GM21737 (cell line): ENCODE results near the gene TRIM38.
"Not testable (repeated sequence)": the region's sequence is repeated elsewhere in the genome, so short reads cannot be mapped to it uniquely, and the experiment has no call there.

Experiments
- ATAC-seq: cut with Tn5 transposase; IDR thresholded peaks from one replicate; pipeline ENCODE4 v1.9.1; 2021; ENCODE audit warnings: mild to moderate bottlenecking, moderate library complexity; ENCODE audit not compliant: unreplicated experiment

Gene TRIM38

DNA sequence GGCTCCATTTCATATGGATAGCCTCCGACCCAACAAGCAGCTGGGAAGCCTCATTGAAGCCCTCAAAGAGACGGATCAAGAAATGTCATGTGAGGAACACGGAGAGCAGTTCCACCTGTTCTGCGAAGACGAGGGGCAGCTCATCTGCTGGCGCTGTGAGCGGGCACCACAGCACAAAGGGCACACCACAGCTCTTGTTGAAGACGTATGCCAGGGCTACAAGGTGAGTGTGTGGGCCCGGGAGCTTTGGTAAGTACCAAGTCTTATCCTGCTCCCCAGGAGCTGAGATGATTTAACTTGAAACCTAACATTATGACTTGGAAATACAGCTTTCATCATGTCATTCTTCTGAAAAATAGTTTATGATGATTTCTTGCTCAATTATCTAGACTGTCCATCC lies 4.1 kb downstream of the TRIM38 start:
- no peak for ATAC-seq

DNA sequence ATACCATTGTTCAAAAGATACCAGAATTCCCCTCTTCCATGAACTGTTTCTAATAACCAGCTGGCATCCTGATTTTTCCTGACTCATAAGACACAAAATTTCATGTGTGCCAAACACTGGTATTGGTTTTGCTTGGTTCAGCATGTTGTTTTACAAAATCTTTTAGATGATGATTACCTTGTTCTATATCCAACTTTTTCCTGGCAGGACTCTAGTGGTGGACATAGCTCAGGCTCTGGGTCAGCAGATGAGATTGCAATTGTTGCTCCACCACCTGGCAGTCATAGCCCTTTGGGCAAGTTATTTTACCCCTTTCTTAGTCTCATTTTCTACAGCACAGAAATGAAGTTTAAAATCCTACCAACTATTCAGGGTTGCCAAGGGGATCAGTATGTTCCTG lies 6.2 kb downstream of the TRIM38 start:
- no peak for ATAC-seq

DNA sequence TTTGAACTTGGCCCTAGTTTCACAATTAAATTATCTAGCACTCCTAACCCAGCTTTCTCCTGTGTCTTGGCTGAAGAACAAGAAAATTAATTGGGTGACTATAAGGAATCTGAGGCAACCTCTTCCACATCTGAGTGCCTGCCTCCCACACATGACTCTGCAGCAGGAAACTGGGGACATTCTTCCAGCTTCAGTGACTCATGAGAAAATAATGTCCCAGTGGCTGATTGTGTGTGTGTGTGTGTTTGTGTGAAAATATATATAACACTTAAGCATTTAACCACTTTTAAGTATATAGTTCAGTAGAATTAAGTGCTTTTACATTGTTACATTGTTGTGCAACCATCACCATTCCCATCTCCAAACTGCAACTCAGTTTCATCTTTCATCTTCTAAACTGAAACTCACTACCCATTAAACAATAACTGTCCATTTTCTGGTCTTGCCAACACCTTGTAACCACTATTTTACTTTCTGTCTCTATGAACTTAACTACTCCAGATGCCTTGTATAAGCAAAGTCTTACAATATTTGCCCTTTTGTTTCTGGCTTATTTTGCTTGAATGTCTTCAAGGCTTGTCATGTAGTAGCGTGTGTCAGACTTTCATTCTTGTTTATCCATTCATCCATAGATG lies 8.7 kb downstream of the TRIM38 start:
- no peak for ATAC-seq

DNA sequence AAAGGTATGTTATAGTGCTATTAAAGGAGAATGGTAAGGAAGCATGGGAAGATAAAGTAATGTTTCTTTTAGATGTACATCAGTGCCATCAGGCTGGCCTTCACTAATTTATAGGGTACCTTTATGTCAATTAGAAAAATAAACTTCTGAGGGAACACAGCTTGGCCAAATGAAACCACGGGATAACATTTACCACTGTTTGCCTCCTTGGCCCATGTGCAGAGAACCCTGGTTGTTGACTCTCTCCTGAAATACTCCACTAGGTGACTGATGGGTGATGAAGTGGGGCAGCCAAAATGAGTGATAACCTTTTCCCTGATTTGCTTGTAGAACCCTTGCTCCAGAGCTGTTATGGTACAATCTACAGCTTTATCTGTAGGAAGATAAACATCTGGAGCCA lies 9.5 kb downstream of the TRIM38 start:
- no peak for ATAC-seq

DNA sequence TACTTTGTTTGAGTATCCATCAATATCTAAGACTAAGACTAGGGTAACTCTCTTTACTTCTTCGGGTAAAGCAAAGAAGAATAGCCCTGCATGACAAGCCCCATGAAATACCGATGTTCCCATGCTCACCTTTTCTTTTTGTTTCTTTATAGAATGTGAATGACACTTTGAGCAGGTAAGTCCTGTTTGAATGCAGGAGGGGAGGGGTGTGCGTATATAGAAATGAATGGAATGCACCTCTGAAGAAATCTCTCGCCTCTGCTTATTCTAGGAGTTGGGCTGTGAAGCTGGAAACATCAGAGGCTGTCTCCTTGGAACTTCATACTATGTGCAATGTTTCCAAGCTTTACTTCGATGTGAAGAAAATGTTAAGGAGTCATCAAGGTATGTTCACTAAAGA lies 10.3 kb downstream of the TRIM38 start:
- no peak for ATAC-seq

DNA sequence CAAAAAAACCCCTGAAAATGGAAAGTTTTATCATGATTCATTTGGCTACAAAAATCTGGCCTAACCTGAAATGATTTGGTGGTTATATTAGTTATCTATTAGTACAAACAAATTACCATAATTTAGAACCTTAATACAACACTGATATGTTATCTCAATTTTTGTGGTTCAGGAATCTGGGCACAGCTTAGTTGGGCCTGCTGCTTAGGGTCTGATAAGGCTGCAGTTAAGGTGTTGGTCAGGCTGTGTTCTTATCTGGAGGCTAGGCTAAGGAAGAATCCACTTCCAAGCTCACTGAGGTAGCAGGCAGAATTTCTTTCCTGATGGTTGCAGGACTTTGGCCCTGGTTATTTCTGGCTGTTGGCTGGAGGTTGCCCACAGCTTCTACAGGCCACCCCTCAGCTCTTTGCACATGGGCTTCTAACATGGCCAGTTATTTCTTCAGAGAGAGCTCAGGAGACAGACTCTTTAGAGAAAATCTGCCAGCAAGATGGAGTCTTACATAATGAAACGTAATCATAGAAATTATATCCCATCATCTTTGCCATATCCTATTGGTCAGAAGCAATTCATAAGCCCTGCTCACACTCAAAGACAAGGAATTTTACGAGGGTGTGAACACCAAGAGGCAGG lies 11.4 kb downstream of the TRIM38 start:
- ATAC-seq = no peak

DNA sequence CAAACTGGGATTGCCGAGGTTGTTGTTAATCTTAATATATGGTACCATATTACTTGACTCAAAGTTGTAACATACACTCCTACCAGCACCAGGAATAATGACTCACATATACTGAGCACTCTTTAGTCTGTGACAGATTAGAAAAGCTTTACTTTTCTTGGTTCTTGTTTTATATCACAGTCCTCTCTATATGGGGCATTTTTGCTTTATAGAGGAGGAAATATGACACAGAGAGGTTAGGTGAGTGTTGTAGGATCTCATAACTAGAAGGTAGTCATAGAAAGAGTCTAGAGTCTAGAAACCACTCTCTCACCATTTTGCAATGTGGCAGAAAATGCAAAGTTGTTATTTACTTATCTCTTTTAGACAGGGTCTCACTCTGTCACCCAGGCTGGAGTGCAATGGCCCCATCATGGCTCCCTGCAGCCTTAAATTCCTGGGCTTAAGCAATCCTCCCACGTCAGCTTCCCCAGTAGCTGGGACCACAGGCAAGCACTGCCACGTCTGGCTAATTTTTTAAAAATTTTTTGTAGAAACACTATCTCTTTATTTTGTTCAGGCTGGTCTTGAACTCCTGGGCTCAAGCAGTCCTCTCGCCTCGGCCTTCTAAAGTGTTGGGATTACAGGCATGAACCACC lies 13.4 kb downstream of the TRIM38 start:
- ATAC-seq = no peak

DNA sequence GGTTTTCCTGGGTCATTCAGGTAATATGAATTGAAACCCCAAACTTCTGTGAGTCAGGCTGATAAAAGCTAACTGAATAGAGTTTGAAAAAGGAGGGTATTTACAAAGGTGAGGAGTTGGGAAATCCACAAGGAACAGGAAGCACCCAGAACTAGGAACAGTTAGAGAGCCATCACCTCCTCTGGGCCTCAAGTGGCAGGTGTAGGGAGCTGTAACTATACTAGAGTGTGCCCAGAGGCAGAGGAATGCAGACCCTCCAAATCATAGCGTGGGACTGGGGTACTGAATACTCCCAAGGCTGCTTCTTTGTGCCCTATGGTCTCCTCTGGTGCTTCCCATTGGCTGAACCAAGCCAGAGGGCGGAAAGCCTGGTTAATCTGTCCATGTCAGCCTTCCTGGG lies 18.3 kb downstream of the TRIM38 start:
- ATAC-seq = no peak

DNA sequence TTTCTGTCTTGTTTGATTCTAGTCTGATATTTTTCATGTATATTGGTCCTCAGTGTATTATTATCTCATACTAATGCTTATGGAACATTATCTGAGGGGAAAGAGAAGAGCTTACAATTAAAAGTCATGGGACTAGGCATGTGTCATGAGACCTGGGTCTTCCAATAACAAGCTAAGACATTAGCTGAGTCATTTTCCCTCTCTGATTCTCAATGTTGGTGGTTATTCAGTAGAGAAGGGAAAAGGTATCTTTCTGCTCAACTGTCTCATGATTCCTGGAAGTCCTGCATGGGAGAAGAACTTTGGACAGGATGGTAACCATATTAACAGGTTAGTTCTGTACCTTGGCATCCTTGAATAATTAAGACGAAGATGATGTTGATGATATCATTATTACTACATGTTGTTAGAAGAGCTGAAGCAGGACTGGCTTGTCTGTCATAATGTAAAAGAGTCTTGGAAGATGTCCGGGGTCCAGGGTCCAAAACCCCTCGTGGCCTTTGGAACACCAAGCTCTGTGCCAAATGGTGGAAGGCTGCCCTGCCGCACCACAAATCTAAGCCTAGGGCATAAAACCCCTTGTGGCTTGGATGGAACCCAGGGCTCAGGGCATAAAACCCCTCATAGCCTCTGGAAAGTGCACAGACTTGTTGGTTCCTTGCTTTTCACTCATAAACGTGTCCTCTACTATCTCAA lies 19.1 kb downstream of the TRIM38 start:
- ATAC-seq = no peak

DNA sequence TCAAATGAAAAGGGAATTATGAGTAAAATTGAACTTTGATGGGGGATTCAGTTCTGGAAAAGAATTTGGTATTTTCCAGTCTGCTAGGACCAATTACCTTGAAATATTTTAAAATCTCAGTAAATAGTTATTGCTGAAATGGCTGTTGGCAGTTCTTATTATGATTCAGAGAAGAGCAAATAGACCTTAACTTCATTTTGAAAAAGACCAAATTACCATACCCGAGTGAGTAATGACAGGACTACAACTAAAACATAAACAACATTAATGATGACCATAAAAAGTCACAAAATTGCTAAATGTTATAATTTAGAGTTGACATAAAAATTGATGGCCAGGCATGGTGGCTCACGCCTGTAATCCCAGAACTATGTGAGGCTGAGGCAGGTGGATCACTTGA lies 21.7 kb downstream of the TRIM38 start:
- no peak for ATAC-seq

DNA sequence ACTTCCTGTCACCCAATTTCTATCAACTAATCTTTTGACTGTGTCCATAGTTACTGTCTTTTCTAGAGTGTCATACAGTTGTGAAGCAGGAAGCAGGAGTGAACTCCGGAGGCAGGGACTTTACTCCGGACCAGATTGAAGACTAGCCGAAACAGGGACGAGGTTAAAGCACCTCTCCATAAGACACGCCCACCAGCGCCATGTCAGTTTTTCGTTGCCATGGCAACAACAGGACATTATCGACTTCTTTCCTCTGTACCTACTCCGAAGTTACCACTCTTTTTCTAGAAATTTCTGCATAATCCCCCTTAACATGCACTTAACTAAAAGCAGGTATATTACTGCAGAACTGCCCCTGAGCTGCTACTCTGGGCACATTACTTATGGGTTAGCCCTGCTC lies 25.2 kb downstream of the TRIM38 start:
- no peak for ATAC-seq

DNA sequence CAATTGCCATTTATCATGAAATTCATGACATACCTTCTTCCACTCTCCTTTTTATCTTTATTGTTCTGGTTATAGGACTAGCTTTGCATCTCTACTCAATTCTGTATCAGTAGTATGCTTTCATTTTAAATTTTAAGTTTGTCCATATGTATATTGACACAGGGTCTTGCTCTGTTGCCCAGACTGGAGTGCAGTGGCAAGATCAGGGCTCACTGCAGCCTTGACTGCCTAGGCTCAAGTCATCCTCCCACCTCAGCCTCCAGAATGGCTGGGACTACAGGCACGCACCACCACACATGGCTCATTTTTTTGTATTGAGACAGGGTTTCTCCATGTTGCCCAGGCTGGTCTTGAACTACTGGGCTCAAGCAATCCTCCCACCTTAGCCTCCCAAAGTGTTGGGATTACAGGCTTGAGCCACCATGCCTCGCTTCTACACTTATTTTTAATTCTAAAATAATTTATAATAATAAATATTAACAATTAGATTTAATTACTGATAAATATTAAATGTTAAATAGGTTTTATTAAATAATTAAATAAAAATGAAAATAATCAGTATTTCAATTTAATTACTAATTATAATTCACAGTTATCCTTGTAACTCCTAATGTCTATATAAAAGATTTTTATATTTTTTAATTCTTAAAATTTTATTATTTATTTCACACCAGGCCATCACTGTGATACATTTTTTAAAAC lies 27.7 kb downstream of the TRIM38 start:
- ATAC-seq = no peak

DNA sequence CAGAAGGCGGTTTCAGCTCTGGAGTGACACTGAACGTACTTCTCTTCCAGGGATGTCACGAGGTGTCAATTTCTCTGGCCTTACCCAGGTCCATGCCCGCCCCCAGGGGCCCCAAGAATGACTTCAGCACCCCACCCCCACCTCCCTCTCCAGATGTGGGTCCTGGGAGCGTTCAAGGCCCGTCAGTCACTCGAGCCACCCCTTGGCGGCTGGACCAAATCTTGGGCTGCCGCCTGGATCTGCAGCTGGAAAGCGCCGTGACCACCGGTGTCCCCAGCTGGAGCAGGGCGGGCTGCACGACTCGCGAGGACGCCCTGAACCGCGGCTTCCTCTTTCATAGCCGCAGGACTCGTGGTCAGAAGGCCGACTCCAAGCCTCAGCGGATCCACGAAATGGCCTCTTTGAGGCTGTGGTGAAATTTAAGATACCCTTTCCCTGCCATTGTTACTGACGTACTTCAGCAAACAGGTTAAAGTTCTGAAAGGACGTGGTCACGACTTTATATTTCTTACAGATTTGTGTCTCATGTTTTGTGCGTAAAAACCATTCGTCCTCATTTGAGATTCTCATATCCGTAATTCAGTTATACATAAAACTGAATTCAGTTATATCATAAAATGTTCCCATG lies 29.3 kb downstream of the TRIM38 start:
- peak; percentile 41 for ATAC-seq

DNA sequence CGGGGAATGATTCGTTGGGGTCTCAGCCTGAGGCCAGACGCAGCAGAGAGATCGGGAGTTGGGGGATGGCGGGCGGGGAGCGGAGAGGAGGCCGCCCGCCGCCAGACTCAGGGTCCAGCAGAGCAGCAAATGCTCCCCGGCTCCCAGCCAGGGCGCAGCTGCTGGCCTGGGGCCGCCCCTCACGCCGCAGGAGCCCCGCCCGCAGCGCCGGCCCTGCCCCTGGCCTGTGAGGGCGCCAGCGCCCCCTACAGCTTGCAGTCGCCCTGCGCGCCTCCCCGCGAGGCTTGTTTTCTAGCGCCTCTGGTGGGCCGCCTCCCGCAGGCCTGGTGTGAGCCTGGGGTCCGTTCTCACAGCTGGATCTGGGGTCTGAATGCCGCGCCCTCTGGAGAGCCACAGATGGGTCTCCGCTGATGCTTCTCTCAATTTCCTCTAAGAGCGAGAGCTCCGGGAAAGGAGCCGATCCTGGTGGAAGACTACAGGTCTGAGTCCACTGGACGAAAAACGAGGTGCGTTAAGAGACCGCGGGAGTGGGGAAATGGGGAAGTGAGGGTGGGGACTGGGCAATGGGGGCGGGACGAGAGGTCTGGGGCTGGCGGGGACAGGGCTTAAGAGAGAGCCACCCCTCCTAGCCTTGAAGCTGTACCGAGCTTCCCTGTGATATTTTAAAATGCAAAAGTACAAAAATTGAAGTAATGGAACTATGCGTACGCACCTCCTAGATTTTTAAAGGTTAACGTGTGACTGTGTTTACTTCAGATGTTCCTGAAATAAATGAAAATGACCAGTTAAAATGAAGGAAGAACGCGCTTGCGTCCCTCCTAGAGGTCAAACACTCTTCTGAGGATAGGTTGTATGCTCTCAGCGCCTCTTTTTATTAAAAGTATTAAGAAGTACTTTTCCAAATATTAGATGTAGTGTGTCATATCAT lies 30.1 kb downstream of the TRIM38 start:
- peak; percentile 92 for ATAC-seq

DNA sequence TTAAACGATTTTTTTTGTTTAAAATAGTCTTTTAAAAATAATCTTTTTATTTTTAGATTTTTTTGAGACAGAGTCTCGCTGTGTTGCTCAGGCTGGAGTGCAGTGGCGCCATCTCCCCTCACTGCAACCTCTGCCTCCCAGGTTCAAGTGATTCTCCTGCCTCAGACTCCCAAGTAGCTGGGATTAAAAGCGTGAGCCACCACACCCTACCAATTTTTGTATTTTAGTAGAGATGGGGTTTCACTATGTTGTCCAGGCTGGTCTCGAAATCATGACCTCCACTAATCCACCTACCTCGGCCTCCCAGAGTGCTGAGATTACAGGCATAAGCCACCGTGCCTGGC lies 30.7 kb downstream of the TRIM38 start:
- not testable (repeated sequence) for ATAC-seq

DNA sequence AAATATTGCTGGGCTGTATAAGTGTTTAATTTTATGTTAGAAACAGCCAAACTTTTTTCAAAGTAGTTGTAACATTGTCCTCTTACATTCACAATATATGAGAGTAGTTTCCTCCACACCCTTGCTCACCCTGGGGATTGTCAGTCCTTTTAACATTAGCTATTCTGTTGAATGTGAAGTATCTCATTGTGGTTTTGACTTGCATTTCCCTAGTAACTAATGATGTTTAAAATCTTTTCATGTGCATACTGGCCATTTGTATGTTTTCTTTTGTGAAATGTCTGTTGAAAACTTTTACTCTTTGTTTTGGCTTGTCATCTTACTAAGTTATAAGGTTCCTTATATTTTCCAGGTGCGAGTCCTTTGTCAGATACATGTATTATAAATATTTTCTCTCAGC lies 32.9 kb downstream of the TRIM38 start:
- no peak for ATAC-seq

DNA sequence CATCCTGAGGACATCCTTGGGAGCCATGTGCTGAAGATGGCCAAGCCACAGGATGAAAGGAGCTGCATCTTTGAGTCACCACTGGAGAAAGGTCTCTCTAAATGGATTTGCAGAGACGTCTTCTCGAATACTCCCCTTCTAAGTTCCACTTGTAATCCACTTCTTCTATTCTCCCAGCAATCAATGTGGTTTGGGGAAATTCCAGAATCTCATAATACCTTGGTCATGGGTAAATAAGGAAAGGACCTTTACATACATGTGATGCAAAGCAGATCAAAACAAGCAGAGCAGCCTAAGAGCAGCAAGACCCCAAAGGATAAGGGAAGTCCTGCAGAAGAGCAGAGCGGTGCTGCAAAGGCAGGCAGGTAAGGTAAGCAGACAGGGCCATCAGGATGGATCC lies 35.3 kb downstream of the TRIM38 start:
- no peak for ATAC-seq

DNA sequence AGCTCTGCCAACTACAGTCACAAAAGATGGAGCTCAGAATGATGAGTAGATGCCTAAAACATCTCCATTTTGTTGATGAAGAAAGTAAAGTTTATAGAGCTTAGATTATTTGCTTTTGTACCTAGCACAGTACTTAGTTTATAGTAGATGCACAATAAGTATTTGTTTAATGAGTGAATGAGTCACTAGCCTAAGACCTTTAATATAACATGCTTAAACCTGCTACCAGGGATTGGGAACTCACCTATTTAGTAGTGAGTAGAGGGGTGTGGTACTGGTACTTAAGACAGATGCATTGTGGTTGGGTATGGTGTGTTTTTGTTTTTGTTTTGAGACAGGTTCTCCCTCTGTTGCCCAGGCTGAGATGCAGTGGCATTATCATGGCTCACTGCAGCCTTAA lies 35.8 kb downstream of the TRIM38 start:
- no peak for ATAC-seq

DNA sequence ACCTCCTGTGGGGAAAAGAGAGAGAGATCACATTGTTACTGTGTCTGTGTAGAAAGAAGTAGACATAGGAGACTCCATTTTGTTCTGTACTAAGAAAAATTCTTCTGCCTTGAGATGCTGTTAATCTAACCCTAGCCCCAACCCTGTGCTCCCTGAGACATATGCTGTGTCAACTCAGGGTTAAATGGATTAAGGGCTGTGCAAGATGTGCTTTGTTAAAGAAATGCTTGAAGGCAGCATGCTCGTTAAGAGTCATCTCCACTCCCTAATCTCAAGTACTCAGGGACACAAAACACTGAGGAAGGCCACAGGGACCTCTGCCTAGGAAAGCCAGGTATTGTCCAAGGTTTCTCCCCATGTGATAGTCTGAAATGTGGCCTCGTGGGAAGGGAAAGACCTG lies 36.6 kb downstream of the TRIM38 start:
- not testable (repeated sequence) for ATAC-seq
